Measurements from ENCODE around the gene MGAM2. TPM values are rescaled to one million over a fixed set of nuclear protein-coding genes. Genes with fewer than 3 reads are reported as not detected.

The MGAM2 gene
- total RNA-seq, 1 experiment from 2014 or later, result not detected

DNA sequence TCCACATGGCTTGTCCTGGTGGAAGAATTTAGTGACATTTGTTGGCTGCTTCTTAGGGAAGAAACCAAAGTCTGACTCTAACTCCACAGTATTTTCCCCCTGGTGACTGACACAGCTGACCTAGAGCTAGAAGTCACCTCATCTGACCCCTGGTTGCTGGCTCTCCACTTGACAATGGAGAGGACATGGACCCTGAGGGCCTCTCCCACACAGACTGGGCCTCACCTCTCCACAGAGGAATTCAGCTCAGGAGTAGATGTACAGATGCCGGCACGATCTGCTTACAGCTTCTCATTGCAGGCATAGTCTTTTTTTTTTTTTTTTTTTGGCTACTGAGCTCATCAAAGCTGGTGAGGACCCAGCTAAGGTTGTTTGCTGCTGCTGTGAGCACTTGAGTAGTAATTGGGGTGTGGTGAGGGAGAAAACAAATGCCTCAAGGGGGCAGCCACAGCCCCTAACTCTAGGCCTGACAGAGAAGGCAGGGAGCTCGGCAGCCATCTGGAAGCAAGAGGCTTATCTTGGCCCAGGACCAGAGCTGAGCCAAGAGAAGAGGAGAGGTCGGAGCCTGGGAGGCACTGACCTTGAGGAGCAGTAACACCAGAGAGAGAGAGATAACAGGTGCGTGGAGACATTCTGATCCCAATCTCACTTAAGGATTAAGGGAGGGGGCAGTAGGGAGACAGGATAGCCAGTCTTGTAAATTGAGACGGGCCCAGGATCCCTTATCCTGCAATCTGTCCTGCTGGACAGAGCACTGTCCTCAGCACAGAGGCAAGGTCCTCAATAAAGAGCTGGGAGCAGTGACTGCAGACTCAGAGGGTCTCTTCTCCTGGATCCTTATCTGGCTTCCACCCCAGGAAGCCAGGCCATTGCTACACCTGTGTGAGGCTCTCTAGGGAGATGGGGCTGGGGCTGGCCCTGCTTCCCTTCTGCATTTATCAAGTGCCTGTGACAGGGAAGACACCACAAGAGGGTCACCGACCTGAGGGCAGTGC lies 136.9 kb downstream of the MGAM2 start:
- no peaks in the 10 kb centered on the region for H3K36me3 ChIP-seq (replicated peaks; ENCODE audit: control insufficient read depth, insufficient read depth, low read length)
- H3K4me3 ChIP-seq (ENCODE audit: insufficient read depth, low read depth, low read length), result no peak overlapping the region
- no peak for DNase-seq
- no peaks in the 10 kb centered on the region for H3K27me3 ChIP-seq (ENCODE audit: control insufficient read depth, insufficient read depth, low read length)

GRCh38 chr7:142249918-142250317 lies 138.4 kb downstream of the MGAM2 start:
- Histone ChIP-seq H3K4me3 (ENCODE audit: insufficient read depth, low read depth, low read length) (no peak overlapping the region), H3K27me3 (ENCODE audit: control insufficient read depth, insufficient read depth, low read length) (no peaks in the 10 kb centered on the region), H3K36me3 (replicated peaks; ENCODE audit: control insufficient read depth, insufficient read depth, low read length) (no peaks in the 10 kb centered on the region)
- DNase-seq, result no peak

- Histone ChIP-seq H3K36me3 (replicated peaks; ENCODE audit: control insufficient read depth, insufficient read depth, low read length) (no peaks in the 10 kb centered on the region), H3K27me3 (ENCODE audit: control insufficient read depth, insufficient read depth, low read length) (no peaks in the 10 kb centered on the region), H3K4me3 (ENCODE audit: insufficient read depth, low read depth, low read length) (no peak overlapping the region)
- no peak for DNase-seq
Measured at GRCh38 chr7:142250705-142251104, 139.2 kb downstream of the MGAM2 start.

GRCh38 chr7:142257958-142258357 lies 146.4 kb downstream of the MGAM2 start, which contains the start of gene PRSS58:
TSS of gene PRSS58 (minus strand) at chr7:142258058. CDS start at chr7:142257707, 351 bp downstream.
- no peaks in the 10 kb centered on the region for H3K36me3 ChIP-seq (replicated peaks; ENCODE audit: control insufficient read depth, insufficient read depth, low read length)
- DNase-seq, result no peak
- H3K4me3 ChIP-seq (ENCODE audit: insufficient read depth, low read depth, low read length), result no peak within 1 kb of the TSS
- H3K27me3 ChIP-seq (ENCODE audit: control insufficient read depth, insufficient read depth, low read length), result no peaks in the 10 kb centered on the region

GRCh38 chr7:142263598-142264380 lies 152.3 kb downstream of the MGAM2 start:
- Histone ChIP-seq H3K36me3 (replicated peaks; ENCODE audit: control insufficient read depth, insufficient read depth, low read length) (no peaks in the 10 kb centered on the region), H3K4me3 (ENCODE audit: insufficient read depth, low read depth, low read length) (no peak overlapping the region), H3K27me3 (ENCODE audit: control insufficient read depth, insufficient read depth, low read length) (no peaks in the 10 kb centered on the region)
- no peak for DNase-seq

Other genes starting within 250 kb of the MGAM2 start
- not detected in 2 replicates for gene OR9A4, start 195.3 kb upstream of the MGAM2 start, total RNA-seq (2014; rRNA removed; shearing (Covaris generic))
- not detected in 2 replicates for gene CLEC5A, start 164.7 kb upstream of the MGAM2 start, total RNA-seq (2014; rRNA removed; shearing (Covaris generic))
- not detected in 2 replicates for gene TAS2R38, start 137.9 kb upstream of the MGAM2 start, total RNA-seq (2014; rRNA removed; shearing (Covaris generic))
- 0.14 and 0.22 TPM in 2 replicates for gene MGAM, start 115.8 kb upstream of the MGAM2 start, total RNA-seq (2014; rRNA removed; shearing (Covaris generic))
- not detected in 2 replicates for gene PRSS58, start 146.3 kb downstream of the MGAM2 start, total RNA-seq (2014; rRNA removed; shearing (Covaris generic))

Measured in H7 (cell line).